HG02885 (cell line): ENCODE results near the gene GRIFIN.

Source experiments
- ATAC-seq: cut with Tn5 transposase; IDR thresholded peaks from one replicate; pipeline ENCODE4 v1.9.1; 2021; ENCODE audit warnings: mild to moderate bottlenecking; ENCODE audit not compliant: unreplicated experiment, poor library complexity

Gene GRIFIN

DNA sequence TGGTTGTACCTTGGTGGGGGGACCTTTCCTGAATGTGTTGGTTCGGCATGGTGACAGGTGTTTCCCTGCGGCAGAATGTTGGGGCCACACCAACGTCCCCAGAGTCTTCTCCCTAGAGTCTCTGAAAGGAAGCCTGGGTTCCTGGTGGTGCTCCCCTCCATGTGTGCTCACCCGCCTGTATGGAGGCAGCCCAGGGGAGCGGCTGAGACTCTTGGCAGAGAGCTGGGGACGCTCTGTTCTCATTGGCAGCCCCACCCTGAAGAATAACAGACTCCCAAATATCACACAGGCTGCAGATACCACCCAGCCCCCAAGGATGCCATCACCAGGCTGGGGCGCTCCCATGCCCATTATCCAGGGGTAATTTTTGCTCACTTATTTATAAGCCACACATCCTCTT is 38.0 kb downstream of the GRIFIN start:
- no peak for ATAC-seq

DNA sequence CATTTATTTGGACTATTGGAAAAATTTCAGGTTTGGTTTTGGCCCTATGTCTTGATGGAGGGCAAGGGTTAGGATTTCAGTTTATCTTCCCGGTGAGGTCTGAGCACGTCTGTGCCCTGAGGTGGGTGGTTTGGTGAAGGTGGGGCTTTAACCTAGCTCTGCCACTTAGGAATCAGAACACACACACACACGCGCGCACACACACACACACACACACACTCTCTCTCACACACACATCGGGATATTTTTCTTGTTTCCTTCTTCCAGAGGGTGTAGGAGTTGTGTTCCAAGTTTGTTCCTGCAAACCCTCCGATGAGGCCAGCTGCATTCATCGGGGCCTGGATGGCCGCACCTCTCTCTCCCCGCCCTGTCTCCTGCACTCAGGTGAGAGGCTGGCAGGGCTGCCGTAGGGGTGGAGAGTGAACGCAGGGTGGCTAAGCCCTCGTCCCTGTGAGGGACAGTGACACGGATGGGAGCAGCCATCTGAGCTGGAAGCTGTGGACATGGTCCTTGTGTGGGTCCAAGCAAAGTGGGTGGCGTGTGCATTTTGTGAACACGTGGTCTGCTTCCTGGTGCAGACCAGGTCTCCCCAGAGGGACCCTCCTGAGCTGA is 38.6 kb downstream of the GRIFIN start:
- no peak for ATAC-seq

DNA sequence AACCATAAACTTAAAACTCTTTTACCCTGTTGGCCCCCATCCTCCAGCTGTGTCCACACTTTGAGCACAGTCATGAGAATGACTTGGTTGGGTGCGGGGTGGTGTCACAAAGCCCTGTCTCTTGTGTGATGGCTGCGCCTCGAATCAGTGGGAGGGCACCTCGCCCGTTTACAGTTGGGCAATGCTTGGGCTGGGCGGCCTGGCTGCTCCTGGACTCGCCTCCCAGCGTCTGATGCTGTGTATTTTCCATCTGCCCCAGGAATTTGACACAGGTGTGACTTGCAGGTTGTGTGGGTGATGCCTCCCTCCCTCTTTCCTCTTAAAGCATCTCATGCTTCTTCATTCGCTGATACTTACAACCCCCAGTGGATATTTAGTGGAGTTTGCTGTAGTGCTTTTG is 39.1 kb downstream of the GRIFIN start:
- ATAC-seq = no peak

DNA sequence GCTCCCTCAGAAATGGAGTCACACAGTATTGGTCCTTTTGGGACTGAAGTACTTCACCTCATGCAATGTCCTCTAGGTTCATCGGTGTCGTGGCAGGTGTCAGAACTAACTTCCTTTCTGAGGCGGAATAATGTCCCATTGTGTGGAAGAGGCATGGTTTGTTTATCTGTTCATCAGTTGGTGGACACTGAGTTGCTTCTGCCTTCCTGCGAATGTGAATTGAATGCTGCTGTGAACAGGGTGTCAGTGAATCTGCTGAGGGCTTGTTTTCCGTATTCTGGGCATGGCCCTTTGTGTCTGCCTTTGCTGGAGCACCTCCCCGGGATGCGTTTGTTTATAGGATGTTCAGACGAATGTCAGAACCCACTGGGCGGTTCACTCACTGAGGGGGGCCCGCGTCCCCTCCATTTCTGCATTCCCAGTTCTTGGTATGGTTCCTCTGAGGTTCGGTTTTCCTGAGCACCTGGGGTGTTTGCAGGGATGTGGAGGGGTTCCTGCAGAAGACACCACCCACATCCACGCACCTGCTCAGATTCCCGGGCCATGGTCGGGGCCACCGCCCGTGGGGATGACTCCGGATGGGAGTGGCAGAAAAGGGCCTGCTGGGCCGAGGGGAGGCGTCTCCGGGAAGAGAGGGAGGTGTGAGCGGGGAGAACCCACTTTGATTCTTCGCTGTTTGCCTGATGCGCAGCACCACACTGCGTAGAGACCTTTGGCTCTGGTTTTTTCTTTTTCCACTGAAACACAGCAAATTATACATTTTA is 39.7 kb downstream of the GRIFIN start:
- no peak for ATAC-seq

DNA sequence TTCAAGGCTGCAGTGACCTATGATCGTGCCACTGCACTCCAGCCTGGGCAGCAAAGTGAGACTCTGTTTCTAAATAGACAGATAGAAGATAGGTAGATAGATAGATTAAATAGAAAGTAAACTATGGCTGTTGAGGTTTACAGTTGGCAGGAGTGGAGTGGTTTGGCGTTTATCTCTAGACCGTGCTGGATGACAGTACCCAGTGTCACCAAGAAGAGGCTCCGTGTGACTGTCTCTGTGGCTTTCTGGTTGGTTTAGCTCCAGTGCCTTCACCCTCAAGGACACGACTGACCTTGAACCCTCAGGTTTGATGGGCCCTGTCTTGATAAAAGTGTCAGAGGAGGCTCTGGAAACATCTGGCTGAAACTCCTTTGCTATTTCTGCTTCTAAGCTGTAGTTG is 41.1 kb downstream of the GRIFIN start:
- no peak for ATAC-seq

DNA sequence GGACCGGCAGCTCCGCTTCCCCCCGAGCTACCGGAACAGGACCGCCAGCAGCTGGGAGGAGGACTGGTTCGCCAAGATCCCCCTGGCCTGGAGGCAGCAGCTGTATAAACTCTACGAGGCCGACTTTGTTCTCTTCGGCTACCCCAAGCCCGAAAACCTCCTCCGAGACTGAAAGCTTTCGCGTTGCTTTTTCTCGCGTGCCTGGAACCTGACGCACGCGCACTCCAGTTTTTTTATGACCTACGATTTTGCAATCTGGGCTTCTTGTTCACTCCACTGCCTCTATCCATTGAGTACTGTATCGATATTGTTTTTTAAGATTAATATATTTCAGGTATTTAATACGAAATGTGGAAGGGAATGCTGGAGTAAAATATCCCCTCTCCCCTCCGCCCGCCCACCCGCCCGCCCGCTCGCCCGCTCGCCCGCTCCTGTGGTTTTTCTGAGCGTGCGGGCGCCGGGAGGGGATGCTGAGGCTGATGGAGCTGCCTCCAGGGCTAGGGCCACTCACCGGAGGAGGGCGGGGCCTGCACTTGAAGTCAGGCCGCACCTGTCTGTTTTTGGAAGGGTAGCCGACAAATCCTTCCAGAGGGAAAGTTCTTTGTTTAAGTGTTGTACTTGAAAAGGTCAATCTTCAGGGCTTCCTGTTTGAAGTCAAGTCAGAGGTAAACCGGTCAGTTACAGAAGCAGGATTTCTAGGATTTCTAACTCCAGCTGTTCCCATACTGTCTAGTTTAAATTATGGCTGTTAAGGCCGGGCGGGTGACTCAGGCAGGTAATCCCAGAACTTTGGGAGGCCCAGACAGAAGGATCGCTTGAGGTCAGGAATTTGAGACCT is 42.3 kb downstream of the GRIFIN start:
- no peak for ATAC-seq

DNA sequence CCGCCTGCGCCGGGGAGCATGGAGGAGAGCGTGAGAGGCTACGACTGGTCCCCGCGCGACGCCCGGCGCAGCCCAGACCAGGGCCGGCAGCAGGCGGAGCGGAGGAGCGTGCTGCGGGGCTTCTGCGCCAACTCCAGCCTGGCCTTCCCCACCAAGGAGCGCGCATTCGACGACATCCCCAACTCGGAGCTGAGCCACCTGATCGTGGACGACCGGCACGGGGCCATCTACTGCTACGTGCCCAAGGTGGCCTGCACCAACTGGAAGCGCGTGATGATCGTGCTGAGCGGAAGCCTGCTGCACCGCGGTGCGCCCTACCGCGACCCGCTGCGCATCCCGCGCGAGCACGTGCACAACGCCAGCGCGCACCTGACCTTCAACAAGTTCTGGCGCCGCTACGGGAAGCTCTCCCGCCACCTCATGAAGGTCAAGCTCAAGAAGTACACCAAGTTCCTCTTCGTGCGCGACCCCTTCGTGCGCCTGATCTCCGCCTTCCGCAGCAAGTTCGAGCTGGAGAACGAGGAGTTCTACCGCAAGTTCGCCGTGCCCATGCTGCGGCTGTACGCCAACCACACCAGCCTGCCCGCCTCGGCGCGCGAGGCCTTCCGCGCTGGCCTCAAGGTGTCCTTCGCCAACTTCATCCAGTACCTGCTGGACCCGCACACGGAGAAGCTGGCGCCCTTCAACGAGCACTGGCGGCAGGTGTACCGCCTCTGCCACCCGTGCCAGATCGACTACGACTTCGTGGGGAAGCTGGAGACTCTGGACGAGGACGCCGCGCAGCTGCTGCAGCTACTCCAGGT is 43.1 kb downstream of the GRIFIN start:
- no peak for ATAC-seq

DNA sequence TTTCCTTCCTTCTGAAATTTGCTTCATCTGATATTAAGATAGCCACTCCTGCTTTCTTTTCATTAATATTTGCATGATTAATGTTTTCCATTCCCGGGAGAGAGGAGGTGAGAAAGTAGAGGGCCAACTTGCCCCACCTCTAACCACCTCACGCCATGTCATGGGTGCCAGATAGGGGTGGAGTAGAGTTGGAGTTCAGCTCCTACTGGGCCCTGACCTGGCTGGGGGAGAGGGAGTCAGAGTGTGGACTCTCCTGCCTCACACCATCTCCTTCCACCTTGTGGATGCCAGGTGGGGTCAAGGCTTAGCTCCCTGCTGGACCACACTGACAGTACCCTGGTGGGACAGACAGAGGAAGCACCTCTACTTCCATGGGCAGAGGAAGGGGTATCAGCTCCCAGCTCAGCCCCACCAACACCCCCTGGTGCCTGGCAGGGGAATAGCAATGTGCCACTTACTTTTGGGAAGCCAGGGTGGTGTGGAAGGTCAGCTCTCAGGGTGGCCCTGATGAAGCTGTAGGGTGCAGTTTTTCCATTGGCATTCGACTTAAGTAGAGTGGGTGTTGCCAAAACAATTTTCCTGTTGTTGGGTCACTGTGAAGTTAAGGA is 44.8 kb downstream of the GRIFIN start:
- ATAC-seq = no peak

DNA sequence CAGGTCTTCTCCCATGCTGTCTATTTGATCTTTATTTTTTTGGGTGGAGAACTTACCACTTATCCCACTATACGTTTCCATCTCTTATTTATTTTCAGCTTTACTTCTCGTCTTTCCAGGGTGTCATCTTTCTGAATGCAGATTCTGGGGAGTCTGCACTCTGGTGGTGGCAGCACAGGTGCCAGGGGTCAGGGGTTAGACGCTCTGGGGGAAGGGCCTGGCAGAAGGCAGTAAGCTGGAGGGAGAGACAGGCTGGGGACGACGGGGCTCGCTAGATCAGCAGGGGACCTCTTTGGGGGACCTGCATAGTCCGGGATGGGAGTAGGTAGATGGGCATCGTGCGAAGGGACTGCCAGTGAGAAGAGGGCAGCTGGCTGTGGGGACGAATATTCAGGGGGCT is 50.4 kb downstream of the GRIFIN start:
- no peak for ATAC-seq
